PC-3 (cell line): ENCODE measurements around the gene JMJD4. TPM values are rescaled to one million over a fixed set of nuclear protein-coding genes. Genes with fewer than 3 reads are reported as not detected.

Experiments
- ATAC-seq: fragments of 200-7000 bp; cut with Tn5 transposase; 2 replicates; pipeline ENCODE4 v1.9.1; 2020; ENCODE audit warnings: mild to moderate bottlenecking, moderate library complexity
- BruUV-seq: library from RNA; stranded (reverse); fragments of 400-500 nt; replicated peaks from 2 replicates; lab custom pipeline; 2021; lab: Mats Ljungman, UMichigan
- CTCF ChIA-PET: fragments of 300-600 bp; sonication (Branson Sonifier 250); formaldehyde crosslinking; loops from one replicate; lab custom pipeline; 2022; ENCODE audit warnings: antibody characterized with exemption; lab: Charles Lee
- POLR2A ChIA-PET: fragments of 300-600 bp; sonication (Branson Sonifier 250); formaldehyde crosslinking; loops from one replicate; lab custom pipeline; 2022; ENCODE audit warnings: antibody characterized with exemption; ENCODE audit not compliant: unreplicated experiment; lab: Charles Lee
- DNase-seq: peaks from one replicate; pipeline ENCODE4 v3.0.0-alpha.2; 2015
- H2AFZ ChIP-seq: fragments of 300-600 bp; sonication (generic); 2 replicates; pipeline ENCODE4 v1.6.0; 2016; ENCODE audit warnings: antibody characterized with exemption, low read length
- H3F3A ChIP-seq: fragments of 300-600 bp; sonication (generic); one replicate; pipeline ENCODE4 v1.6.0; 2017; ENCODE audit warnings: antibody characterized with exemption, low read length, control low read depth, mild to moderate bottlenecking; ENCODE audit not compliant: unreplicated experiment
- H3K27ac ChIP-seq: fragments of 300-600 bp; sonication (generic); 2 replicates; pipeline ENCODE4 v1.5.1; 2016; ENCODE audit warnings: mild to moderate bottlenecking, low read length
- H3K27me3 ChIP-seq: fragments of 300-600 bp; sonication (generic); 2 replicates; pipeline ENCODE4 v1.6.1; 2016; ENCODE audit warnings: low read length, mixed read lengths
- H3K36me3 ChIP-seq: fragments of 300-600 bp; sonication (generic); 2 replicates; pipeline ENCODE4 v1.6.1; 2016; ENCODE audit warnings: low read depth, mixed run types, low read length, mixed read lengths
- H3K4me1 ChIP-seq: fragments of 300-600 bp; sonication (generic); 2 replicates; pipeline ENCODE4 v1.5.1; 2016; ENCODE audit warnings: low read length; ENCODE audit not compliant: insufficient read depth
- H3K4me2 ChIP-seq: fragments of 300-600 bp; sonication (generic); 2 replicates; pipeline ENCODE4 v1.6.0; 2016; ENCODE audit warnings: low read length
- H3K4me3 ChIP-seq: fragments of 300-600 bp; sonication (generic); 2 replicates; pipeline ENCODE4 v1.5.1; 2016; ENCODE audit warnings: mild to moderate bottlenecking, low read length, mixed read lengths
- H3K79me2 ChIP-seq: fragments of 300-600 bp; sonication (generic); 2 replicates; pipeline ENCODE4 v1.6.1; 2017; ENCODE audit warnings: low read length, mixed read lengths
- H3K9ac ChIP-seq: fragments of 300-600 bp; sonication (generic); 2 replicates; pipeline ENCODE4 v1.6.0; 2016; ENCODE audit warnings: mild to moderate bottlenecking, low read length
- H3K9me2 ChIP-seq: fragments of 300-600 bp; sonication (generic); replicated peaks from 2 replicates; pipeline ENCODE4 v1.6.1; 2016; ENCODE audit warnings: mixed run types, low read length, mixed read lengths
- H3K9me3 ChIP-seq: fragments of 300-600 bp; sonication (generic); 2 replicates; pipeline ENCODE4 v1.6.1; 2016; ENCODE audit warnings: low read length, mixed read lengths
- H4K20me1 ChIP-seq: fragments of 300-600 bp; sonication (generic); 2 replicates; pipeline ENCODE4 v1.6.1; 2016; ENCODE audit warnings: low read length, mixed read lengths
- CTCF ChIP-seq: fragments of 300-600 bp; sonication (generic); conservative IDR thresholded peaks from 2 replicates; pipeline ENCODE4 v1.5.1; 2017; ENCODE audit warnings: antibody characterized with exemption, low read depth, mild to moderate bottlenecking, low read length
- EZH2 ChIP-seq: fragments of 300-600 bp; sonication (generic); IDR thresholded peaks from one replicate; pipeline ENCODE4 v1.6.1; 2017; ENCODE audit warnings: antibody characterized with exemption, mild to moderate bottlenecking, low read length; ENCODE audit not compliant: unreplicated experiment
- EZH2phosphoT487 ChIP-seq: fragments of 300-600 bp; sonication (generic); IDR thresholded peaks from 2 replicates; pipeline ENCODE4 v1.6.1; 2018; ENCODE audit warnings: mild to moderate bottlenecking, antibody characterized with exemption, low read length, borderline replicate concordance
- intact Hi-C: fragments of 100-400 bp; cut with micrococcal nuclease; formaldehyde crosslinking; loops from 2 replicates; pipeline ENCODE4 v1.9.0; 2023
- total RNA-seq: library from RNA; depleted of rRNA; stranded (reverse); fragments of >200 nt; gene quantifications from 2 replicates; pipeline ENCODE4 v1.2.3, GENCODE V29; 2014

The JMJD4 gene
- total RNA-seq, 1 experiment from 2014 or later = 80.5 TPM

GRCh38 chr1:227756172-227756959 lies 21.3 kb upstream of the JMJD4 start:
- TF ChIP-seq CTCF (no peak), EZH2phosphoT487 (no peak), EZH2 (no peak)
- no peak overlapping the region for H3K4me3 ChIP-seq
- peaks cover 43% of the 10 kb centered on the region for H4K20me1 ChIP-seq
- H3K9me2 ChIP-seq = no peaks in the 10 kb centered on the region
- no peak for ATAC-seq
- no peaks in the 10 kb centered on the region for H3K27me3 ChIP-seq
- POLR2A ChIA-PET = no interaction called here
- no peak for DNase-seq
- peaks cover 65% of the 10 kb centered on the region for H3K36me3 ChIP-seq
- intact Hi-C loops = no loop called here
- H3K4me1 ChIP-seq = peaks cover 40% of the 10 kb centered on the region
- H2AFZ ChIP-seq = no peak overlapping the region
- H3K79me2 ChIP-seq = peaks cover 83% of the 10 kb centered on the region
- H3K9me3 ChIP-seq = no peaks in the 10 kb centered on the region
- no TSS peak for BruUV-seq
- CTCF ChIA-PET = no interaction called here
- H3K4me2 ChIP-seq = no peak overlapping the region
- H3K9ac ChIP-seq = no peak overlapping the region
- H3F3A ChIP-seq = peaks cover 8% of the 10 kb centered on the region
- no peak overlapping the region for H3K27ac ChIP-seq

GRCh38 chr1:227754958-227755357 lies 19.9 kb upstream of the JMJD4 start:
- POLR2A ChIA-PET = no interaction called here
- Histone ChIP-seq H3K4me3 (no peak overlapping the region), H3K9me3 (no peaks in the 10 kb centered on the region), H2AFZ (no peak overlapping the region), H3K9me2 (no peaks in the 10 kb centered on the region), H3K36me3 (peaks cover 60% of the 10 kb centered on the region), H3K27me3 (no peaks in the 10 kb centered on the region), H3K79me2 (peaks cover 83% of the 10 kb centered on the region), H3K4me1 (peaks cover 33% of the 10 kb centered on the region), H3F3A (peaks cover 8% of the 10 kb centered on the region), H3K9ac (no peak overlapping the region), H3K27ac (no peak overlapping the region), H3K4me2 (no peak overlapping the region), H4K20me1 (peaks cover 34% of the 10 kb centered on the region)
- DNase-seq = no peak
- no peak for ATAC-seq
- no TSS peak for BruUV-seq
- intact Hi-C loops = no loop called here
- CTCF ChIA-PET = no interaction called here
- no peak for TF ChIP-seq EZH2phosphoT487
- TF ChIP-seq EZH2 = no peak
- TF ChIP-seq CTCF = no peak
